CD4-positive, alpha-beta T cell treated with Interferon gamma for 1 hour (primary cell): Measurements from ENCODE around the gene NANOS3.
"Not testable (repeated sequence)": the region's sequence is repeated elsewhere in the genome, so short reads cannot be mapped to it uniquely, and the experiment has no call there.

Experiments used
- DNase-seq: peaks from one replicate; pipeline ENCODE4 v3.0.0-alpha.2; 2020

NANOS3 gene

DNA sequence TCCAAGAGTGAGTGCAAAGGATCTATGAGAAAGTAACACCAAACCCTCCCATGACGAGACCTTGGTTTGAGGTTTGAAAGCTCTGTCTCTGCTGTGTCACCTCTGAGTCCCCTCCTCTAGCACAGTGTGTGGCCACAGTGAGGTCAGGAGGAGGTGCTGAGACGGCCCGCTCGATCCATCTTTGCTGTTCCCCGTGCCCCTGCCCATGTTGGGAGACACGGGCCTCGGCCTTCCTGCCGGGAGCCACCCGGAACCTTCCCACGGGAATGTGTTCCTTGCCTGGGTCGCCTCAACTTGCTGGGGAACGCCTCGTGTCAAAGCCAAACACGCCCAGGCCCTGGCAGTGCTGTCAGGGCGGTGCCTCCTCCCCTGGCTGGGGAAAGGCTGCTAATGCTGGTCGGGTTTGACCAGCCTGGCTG, 10.1 kb downstream of the NANOS3 start:
- DNase-seq: no peak

DNA sequence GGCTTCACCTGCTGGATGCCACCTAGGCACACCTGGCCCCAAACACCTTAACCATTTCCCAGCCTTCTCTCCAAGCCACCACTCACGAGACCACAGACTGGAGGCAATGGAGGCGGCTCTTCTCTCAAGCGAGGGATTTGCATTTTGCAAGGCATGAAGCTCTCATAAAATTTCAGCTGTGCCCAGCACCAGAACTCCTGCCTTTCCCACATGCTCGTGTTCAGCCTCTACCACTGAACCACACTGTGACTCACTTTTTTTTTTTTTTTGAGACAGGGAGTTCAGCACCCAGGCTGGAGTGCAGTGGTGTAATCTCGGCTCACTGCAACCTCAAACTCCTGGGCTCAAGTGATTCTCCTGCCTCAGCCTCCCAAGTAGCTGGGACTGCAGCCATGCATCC, 10.6 kb downstream of the NANOS3 start:
- no peak for DNase-seq

DNA sequence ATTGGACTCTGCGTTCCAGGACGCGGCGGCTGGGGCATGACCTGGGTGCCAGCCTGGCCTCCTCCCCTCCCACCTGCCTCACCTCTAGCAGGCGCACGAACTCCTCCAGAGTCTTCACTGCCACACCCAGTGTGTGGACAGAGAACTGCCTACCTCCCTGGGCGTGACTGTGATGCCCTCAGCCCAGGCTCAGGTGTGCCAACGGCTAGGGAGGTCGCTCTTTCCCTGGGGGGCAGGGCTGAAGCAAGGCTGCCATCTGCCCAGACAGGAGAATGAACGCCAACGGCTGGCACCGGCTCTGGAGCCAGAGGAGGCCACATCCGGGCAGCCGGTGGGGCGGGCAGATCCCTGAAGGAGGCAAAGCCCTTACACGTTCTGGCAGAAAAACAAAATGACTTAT, 11.3 kb downstream of the NANOS3 start:
- DNase-seq: no peak

DNA sequence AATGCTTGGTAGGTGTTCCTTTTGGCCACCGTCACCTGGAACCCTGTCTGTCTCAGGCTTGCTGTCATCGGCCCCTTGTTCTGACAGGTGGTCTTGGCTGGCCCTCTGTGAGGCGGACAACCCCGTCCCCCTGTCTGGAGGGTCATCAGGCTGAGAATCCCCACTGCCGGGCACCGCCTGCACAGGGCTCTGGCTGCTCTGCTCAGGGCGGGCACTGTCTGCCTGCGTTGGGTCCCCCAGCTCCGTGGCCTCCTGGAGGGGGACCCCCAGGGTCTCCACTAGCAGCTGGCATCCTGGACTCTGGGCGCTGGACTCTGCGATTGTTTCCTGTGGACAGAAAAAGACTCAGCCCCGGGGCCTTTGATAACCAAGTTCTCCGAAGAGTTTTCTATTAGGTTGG, 13.2 kb downstream of the NANOS3 start:
- no peak for DNase-seq

DNA sequence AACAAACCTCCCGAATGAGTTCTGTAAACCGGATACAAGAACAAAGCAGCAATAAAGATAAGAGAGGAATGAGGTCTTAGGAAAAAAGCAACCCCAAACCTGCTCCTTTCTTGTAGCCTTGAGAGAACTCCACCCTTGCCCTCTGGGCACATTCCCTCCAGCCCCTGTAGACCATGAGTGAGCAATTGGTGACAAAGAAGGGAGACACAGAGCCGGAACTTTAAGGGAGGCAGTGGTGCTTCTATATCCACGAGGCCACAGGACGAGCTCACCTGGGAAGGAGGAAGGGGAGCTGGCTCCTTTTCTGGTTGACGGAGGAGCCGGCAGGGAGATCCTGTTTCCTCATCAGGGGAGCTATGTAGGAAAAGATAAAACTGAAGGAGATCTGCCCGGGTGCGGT, 15.9 kb downstream of the NANOS3 start:
- DNase-seq: no peak

DNA sequence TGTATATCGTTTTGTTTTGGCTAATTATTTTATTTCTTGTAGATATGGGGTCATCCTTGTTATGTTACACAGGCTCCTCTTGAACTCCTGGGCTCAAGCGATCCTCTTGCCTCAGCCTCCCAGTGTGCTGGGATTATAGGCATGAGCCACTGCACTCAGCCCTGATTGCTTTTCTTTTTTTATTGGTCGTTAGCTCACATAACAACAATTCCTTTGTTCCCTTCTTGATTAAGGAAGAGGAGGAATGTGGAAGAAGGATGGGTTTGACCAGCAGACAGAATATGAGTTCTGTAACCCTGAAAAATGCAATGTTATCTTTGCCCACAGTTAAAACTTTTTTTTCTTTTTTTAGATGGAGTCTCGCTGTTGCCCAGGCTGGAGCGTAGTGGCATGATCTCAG, 17.6 kb downstream of the NANOS3 start:
- DNase-seq: no peak

DNA sequence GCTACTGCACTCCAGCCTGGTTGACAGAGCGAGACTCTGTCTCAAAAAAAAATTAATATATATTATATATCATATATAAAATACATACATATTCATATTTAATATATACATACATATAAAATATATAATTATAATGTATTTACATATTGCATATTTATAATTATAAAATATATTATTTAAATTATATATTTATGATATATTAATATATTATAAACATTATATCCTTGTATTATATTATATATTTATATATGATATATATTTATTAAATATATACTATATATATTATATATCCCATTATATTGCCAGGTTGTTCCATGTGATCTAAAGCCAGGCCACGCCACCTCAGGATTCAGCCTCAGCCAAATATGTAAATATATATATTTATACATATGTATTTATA, 19.3 kb downstream of the NANOS3 start:
- DNase-seq: no peak

DNA sequence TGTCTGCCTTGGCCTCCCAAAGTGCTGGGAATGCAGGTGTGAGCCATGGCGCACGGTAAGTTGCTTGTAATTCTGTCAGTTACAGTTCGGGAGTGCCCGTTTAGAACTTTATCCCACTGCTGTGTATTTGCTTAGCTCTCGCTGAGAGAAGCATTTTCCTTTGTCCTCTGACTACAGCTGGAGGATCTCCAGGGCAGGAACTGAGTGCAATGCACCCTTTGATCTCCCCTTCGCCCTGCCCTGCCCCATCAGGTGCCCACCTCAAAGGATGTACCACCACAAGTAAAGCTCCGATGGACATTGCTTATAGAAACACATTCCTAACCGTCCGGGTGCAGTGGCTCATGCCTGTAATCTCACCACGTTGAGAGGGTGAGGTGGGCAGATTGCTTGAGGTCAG, 22.5 kb downstream of the NANOS3 start:
- DNase-seq: no peak

DNA sequence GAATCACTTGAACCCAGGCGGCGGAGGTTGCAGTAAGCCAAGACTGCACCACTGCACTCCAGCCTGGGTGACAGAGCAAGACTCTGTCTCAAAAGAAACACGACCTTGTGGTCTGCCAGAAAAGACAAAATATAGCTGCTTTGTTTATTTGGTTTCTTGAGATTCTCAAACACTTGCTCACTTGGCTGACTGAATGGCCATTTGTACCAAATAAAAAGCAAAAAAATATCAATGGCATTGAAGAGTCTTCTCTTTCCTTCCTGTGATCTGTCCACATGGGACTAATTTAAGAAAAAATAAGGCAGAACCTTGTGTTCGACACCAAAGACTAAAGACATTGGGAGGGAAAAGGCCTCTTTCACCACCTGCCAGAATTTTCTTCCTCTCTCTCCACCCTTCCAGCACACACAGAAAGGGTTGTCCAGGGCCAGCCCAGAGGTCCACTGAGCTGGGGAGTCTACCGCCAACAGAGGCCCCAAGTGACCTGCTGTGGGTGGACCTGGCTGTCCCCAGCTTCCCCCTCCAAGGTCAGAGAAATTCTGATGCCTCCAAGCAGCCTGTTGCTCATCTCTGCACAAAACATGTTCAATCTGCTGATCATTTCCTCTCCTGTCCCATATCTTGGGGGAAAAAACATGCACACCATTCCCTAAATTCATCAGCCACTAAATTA, 23.1 kb downstream of the NANOS3 start:
- DNase-seq: no peak

DNA sequence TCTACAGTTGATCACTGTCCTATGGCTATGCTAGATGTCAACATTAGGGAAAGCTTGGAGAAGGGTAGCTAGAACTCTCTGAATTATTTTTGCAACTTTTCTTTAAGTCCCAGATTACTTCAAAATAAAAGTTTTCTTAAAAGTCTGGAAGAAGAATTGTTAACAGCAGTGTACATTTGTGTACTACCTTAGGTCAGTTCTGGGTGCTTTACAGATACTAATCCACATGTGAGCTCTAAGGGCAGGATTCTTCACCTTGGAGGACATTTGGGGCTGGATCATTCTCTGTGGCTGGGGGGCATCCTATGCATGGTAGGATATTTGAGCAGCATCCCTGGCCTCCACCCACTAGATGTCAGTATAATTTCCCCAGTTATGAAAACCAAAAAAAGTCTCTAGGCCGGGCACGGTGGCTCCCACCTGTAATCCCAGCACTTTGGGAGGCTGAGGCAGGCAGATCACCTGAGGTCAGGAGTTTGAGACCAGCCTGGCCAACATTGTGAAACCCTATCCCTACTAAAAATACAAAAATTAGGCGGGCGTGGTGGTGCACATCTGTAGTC, 26.1 kb downstream of the NANOS3 start:
- DNase-seq: no peak

DNA sequence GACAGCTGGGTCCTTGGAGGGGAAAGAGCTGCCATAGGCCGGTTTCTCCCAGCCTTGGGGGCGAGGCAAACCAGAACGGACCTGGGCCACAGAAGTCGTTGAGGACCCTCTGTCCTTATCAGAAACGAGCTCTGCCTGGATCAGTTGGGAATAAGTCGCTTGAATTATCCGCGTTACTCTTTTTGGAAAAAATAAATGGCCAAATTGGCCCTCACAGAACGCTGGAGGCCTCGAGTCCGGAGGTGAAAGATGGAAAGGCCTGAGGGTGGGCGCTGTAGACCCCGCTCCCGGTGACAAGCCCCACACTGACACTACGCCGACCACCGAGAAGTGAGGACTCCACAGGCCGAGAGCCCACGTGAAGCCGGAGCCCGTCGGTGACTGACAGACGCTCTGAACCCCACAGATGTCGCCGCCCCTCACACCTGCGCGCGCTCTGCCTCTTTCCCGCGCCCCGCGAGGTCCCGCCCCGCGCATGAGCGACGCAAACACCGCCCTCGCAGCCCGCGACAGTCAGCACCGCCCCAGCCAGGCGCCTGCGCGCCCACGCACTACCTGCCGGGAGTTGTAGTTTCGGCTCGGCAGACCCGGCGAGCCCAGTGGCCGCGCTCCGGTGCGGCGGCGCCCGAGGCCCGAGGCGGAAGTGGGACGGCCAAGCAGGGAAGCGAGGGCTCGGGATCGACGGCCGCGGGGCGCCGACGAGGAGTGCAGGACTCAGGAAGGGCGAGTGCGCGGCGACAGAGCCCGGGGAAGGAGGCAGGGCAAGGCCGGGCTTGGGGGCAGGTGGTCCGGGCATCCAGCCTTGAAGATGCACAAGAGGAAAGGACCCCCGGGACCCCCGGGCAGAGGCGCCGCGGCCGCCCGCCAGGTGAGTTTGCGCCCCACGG, 28.9 kb downstream of the NANOS3 start, which contains the start of the genes BRME1 and CC2D1A:
BRME1 (minus strand) TSS at position 484 of the 887 bp plus-strand sequence. CDS start 1,225 bp downstream, outside the sequence.
CC2D1A (plus strand) TSS at position 568 of the 887 bp plus-strand sequence; CDS start at position 809, 241 bp downstream.
- peak; percentile 93 for DNase-seq

DNA sequence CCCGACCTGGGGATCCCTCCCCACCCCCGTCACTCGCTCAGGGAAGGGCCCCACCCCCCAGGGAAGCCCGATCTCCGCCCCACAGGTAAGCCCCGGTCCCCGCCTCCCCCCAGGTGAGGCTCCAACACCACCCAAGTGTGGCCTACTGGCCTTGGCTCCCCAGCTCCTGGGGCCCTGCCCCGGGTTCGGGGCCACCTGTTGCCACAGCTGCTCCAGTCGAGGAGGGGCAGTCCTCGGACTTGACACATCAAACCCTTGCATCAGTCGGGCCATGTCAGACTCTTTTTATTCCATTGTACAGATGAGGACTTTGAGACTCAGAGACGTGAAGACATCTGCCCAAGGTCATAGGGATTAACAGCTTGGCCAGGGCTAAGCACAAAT, 29.6 kb downstream of the NANOS3 start:
- peak; percentile 13 for DNase-seq

DNA sequence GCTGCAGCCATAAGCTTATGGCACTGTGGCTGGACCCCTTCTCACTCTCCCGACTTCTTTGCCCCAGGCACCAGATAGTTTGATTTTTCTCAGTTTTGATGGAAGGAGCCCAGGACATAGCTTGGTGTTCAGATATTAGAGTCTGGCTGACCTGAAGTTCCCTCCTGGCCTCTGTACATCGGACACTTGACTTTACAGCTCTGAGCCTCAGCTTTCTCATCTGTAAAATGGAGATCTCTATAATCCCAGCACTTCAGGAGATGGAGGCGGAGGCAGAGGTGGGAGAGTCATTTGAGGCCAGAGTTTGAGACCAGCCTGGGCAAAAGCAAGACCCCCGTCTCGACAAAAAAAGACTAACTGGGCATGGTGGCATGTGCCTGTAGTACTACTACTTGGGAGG, 30.0 kb downstream of the NANOS3 start:
- no peak for DNase-seq

DNA sequence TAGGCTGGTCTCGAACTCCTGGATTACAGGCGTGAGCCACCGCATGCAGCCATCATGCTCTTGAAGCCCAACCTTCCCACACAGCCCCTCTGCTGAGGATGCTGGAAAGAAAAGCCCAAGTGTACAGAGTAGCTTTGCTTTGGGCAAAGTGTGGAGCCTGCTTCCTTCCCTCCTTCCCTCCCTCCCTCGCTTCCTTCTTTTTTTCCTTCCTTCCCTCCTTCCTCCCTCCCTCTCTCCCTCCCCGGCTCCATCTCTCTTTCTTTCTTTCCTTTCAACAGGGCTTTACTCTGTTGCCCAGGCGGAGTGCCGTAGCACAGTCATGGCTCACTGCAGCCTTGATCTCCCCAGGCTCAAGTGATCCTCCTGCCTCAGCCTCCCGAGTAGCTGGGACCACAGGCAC, 31.7 kb downstream of the NANOS3 start:
- no peak for DNase-seq

DNA sequence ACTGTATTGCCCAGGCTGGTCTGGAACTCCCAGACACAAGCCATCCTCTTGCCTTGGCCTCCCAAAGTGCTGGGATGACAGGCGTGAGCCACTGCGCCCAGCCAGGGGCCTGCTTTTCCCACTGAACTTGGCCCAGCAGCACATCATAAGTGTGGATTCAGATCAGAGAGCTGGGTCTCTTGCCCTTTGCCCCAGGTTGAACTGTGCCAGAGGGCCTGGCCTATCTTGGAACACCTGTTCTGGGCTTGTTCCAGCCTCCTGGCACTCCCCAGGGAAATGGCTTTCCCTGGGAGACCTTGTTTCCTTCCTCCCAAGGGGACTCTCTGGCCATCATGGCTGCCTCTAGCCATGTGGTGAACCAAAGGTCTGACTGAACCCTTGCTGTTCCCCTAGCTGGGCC, 32.5 kb downstream of the NANOS3 start:
- no peak for DNase-seq

DNA sequence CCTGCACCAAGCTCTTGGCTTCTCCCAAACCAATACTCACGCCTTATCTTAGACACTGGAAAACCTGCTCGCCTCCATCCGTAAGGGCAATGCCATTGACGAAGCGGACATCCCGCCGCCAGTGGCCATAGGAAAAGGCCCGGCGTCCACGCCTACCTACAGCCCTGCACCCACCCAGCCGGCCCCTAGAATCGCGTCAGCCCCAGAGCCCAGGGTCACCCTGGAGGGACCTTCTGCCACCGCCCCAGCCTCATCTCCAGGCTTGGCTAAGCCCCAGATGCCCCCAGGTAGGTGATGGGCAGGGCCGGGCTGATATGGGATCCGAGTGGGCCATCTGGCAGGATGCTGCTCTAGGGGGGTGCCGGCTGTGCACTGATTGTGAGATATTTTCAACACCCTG, 36.4 kb downstream of the NANOS3 start:
- DNase-seq: no peak

DNA sequence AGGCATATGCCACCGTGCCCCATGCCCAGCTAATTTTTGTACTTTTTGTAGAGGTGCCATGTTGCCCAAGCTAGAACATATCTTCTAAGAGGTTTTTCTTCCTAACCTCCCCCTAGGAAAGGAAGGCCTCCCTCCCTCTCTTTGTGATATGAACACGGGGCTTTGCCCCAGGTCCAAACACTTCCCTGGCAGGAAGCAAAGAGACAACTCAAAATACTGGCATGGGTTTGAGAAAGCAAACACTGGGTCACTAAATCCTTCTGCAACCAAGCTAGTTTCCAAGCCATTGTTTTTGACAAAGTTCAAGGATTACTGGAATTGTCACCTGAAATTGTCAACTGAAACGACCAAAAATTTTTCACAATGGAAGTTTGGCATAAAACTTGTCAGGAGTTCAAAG, 37.8 kb downstream of the NANOS3 start:
- DNase-seq: no peak

DNA sequence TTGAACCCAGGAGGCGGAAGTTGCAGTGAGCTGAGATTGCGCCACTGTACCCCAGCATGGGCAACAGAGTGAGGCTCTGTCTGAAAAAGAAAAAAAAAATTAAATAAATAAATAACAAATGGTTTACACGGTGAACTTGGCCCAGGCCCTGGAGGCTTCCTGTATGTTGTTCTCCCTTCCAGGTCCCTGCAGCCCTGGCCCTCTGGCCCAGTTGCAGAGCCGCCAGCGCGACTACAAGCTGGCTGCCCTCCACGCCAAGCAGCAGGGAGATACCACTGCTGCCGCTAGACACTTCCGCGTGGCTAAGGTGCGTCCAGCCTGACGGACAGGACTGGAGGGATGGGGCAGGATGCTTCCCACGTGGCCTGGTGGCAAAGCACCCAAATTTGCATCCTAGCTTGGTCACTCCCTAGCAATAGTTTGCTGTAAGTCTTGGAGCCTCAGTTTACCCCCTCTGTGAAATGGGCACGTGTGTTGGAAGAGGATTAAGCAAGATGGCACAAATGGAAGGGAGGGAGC, 41.0 kb downstream of the NANOS3 start:
- no peak for DNase-seq

DNA sequence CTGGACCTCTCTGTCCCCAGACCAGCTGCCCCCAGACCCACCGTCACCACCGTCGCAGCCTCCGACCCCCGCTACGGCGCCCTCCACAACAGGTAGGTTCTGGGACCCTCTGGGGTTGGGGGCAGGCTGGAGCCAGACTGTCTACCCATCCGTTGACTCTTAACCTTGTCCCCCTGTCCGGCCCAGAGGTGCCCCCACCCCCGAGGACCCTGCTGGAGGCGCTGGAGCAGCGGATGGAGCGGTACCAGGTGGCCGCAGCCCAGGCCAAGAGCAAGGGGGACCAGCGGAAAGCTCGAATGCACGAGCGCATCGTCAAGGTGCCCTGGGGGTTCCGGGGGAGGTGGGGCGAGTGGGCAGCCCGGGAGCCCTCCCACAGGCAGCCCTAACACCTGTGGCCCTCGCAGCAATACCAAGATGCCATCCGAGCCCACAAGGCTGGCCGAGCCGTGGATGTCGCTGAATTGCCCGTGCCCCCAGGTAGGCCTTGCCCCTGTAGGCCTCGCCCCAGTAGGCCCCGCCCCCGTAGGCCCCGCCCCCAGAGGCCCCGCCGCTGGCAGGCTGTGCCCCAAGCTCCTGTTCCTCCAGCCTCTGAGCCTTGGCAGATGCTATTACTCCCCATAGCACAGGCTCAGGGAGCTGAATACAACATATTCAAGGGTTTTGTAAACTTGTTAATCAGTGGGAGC, 41.9 kb downstream of the NANOS3 start:
- no peak for DNase-seq

DNA sequence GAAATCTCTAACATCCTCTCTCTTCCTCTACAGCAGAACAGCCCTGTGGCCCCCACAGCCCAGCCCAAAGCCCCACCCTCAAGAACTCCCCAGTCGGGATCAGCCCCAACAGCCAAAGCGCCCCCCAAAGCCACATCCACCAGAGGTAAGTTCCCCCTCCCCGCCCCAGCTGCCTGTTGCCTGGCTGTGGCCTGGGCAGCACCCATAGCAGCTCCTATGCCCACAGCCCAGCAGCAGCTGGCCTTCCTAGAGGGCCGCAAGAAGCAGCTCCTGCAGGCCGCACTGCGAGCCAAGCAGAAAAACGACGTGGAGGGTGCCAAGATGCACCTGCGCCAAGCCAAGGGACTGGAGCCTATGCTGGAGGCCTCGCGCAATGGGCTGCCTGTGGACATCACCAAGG, 43.6 kb downstream of the NANOS3 start:
- no peak for DNase-seq

DNA sequence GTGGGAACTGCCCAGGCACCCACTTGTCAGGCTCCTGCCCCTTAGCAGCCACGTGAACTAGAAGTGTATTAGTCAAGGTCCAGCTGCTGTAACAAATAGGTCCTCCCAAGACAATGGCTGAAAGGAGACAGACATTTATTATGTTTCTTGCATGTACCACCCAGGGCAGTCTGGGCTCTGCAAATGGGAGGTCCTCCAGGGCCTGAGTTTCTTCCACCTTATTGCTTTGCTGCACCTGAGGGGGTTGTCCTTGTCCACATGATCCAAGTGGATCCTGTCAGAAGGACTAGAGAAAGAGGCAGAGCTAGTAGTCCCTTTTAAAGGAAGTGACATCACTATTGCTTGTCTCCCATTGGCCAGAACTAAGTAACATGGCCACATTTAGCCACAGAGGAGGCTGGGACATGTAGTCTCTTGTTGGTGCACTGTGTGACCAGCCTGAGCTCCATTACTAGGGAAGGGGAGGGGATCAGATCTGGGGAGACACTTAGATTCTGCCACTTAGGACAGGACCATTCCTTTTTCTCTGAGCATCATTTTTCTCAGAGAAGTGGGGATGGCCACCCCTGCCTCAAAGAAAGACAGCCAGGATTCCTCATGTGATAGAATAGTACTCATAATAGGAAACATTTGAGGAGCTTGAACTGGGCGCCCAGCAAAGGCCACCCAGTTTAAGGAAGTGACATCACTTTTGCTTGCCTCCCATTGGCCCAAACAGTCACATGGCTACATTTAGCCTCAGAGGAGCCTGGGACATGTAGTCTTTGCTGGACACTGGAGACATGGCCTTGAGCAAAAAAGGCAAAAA, 44.2 kb downstream of the NANOS3 start:
- peak; percentile 30 for DNase-seq

DNA sequence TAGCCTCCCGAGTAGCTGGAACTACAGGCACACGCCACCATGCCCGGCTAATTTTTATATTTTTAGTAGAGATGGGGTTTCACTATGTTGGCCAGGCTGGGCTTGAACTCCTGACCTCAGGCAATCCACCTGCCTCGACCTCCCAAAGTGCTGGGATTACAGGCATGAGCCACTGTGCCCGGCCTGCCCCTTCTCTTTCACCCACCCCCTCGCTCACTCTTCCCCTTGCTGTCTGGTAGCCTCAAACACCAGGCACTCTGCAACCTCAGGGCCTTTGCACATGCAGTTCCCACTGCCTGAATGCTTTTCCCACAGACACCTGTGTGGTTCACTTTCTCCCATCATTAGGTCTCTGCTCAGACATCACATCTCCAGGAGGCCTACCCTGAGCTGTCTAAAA, 45.2 kb downstream of the NANOS3 start:
- not testable (repeated sequence) for DNase-seq
